Loucy (cell line): ENCODE data around the gene LNPK.

Source experiments
- H2AFZ ChIP-seq: fragments of 200-600 bp; sonication (generic); 2 replicates; pipeline ENCODE4 v1.6.0; 2016; ENCODE audit warnings: antibody characterized with exemption, mild to moderate bottlenecking, low read length, moderate library complexity
- H3F3A ChIP-seq: fragments of 200-600 bp; 2 replicates; pipeline ENCODE4 v1.6.0; 2016; ENCODE audit warnings: antibody characterized with exemption, low read depth, mild to moderate bottlenecking
- H3K27me3 ChIP-seq: fragments of 200-600 bp; sonication (generic); 2 replicates; pipeline ENCODE4 v1.6.1; 2014; ENCODE audit warnings: low read length, mild to moderate bottlenecking; ENCODE audit not compliant: insufficient read depth, poor library complexity, severe bottlenecking
- H3K36me3 ChIP-seq: fragments of 200-600 bp; sonication (generic); 2 replicates; pipeline ENCODE4 v1.6.1; 2016; ENCODE audit warnings: low read length; ENCODE audit not compliant: insufficient read depth
- H3K4me1 ChIP-seq: fragments of 200-600 bp; sonication (generic); 2 replicates; pipeline ENCODE4 v1.5.1; 2014; ENCODE audit warnings: low read length, mild to moderate bottlenecking; ENCODE audit not compliant: insufficient read depth, poor library complexity, severe bottlenecking
- H3K4me2 ChIP-seq: fragments of 200-600 bp; sonication (generic); 2 replicates; pipeline ENCODE4 v1.6.0; 2014; ENCODE audit warnings: antibody characterized with exemption, low read length, low read depth, mild to moderate bottlenecking; ENCODE audit not compliant: poor library complexity, severe bottlenecking
- H3K4me3 ChIP-seq: fragments of 200-600 bp; sonication (generic); 2 replicates; pipeline ENCODE4 v1.5.1; 2014; ENCODE audit warnings: low read length, mild to moderate bottlenecking, mixed read lengths; ENCODE audit not compliant: poor library complexity, severe bottlenecking
- H3K79me2 ChIP-seq: fragments of 200-600 bp; sonication (generic); 2 replicates; pipeline ENCODE4 v1.6.1; 2014; ENCODE audit warnings: low read length; ENCODE audit not compliant: insufficient read depth
- H3K9ac ChIP-seq: fragments of 200-600 bp; sonication (generic); 2 replicates; pipeline ENCODE4 v1.6.0; 2014; ENCODE audit warnings: mild to moderate bottlenecking, low read depth, low read length, moderate library complexity; ENCODE audit not compliant: poor library complexity, severe bottlenecking
- H3K9me2 ChIP-seq: fragments of 200-600 bp; sonication (generic); replicated peaks from 2 replicates; pipeline ENCODE4 v1.6.1; 2016; ENCODE audit warnings: low read depth, low read length, mixed read lengths
- H3K9me3 ChIP-seq: fragments of 200-600 bp; sonication (generic); 2 replicates; pipeline ENCODE4 v1.6.1; 2014; ENCODE audit warnings: mild to moderate bottlenecking, antibody characterized with exemption, low read length, low read depth; ENCODE audit not compliant: insufficient read depth
- H4K20me1 ChIP-seq: fragments of 200-600 bp; sonication (generic); 2 replicates; pipeline ENCODE4 v1.6.0; 2014; ENCODE audit warnings: antibody characterized with exemption, low read length, mild to moderate bottlenecking; ENCODE audit not compliant: insufficient read depth, poor library complexity, severe bottlenecking
- CTCF ChIP-seq: fragments of 200-600 bp; sonication (generic); conservative IDR thresholded peaks from 2 replicates; pipeline ENCODE4 v1.5.1; 2014; ENCODE audit warnings: mild to moderate bottlenecking, antibody characterized with exemption, low read length
- EZH2phosphoT487 ChIP-seq: fragments of 200-600 bp; IDR thresholded peaks from 2 replicates; pipeline ENCODE4 v1.6.1; 2018; ENCODE audit warnings: antibody characterized with exemption, mild to moderate bottlenecking, moderate library complexity, borderline replicate concordance

The LNPK gene

GRCh38 chr2:176024083-176024482 lies 22.0 kb upstream of the LNPK start:
- no peak overlapping the region for H3K9ac ChIP-seq
- H3K27me3 ChIP-seq, result no peaks in the 10 kb centered on the region
- TF ChIP-seq CTCF, result no peak
- TF ChIP-seq EZH2phosphoT487, result no peak

DNA sequence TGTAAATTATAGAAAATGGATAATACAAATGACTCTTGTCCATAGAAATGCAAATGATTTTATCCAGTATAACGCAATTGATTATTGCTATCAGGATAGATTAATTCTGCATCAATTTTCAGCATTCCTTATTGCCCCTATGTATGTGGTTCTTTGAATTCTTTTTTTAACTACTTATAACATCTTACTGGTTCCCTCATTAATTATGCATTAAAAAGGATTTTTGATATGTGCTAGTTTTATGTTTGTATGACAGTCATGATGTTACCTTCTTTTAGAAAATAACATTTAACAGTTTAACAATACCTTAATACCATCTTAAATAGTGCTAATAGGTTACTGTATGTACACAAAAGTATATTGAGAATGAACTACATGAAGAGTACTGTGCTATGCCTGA lies 20.0 kb upstream of the LNPK start:
- Histone ChIP-seq H3K4me3 (no peak overlapping the region), H3K27me3 (no peaks in the 10 kb centered on the region), H4K20me1 (no peaks in the 10 kb centered on the region), H3K36me3 (no peaks in the 10 kb centered on the region), H3K4me1 (no peaks in the 10 kb centered on the region), H3K9me2 (no peaks in the 10 kb centered on the region), H3F3A (no peaks in the 10 kb centered on the region), H3K9me3 (no peaks in the 10 kb centered on the region), H3K79me2 (no peaks in the 10 kb centered on the region), H3K9ac (no peak overlapping the region), H2AFZ (no peak overlapping the region), H3K4me2 (no peak overlapping the region)
- no peak for TF ChIP-seq EZH2phosphoT487

More at GRCh38 chr2:176024083-176024482, 22.0 kb upstream of the LNPK start:
- Histone ChIP-seq H3K9me2 (no peaks in the 10 kb centered on the region), H3K4me2 (no peak overlapping the region), H3K79me2 (no peaks in the 10 kb centered on the region), H4K20me1 (no peaks in the 10 kb centered on the region), H3K9me3 (no peaks in the 10 kb centered on the region), H3F3A (no peaks in the 10 kb centered on the region), H3K4me3 (no peak overlapping the region), H2AFZ (no peak overlapping the region), H3K36me3 (no peaks in the 10 kb centered on the region), H3K4me1 (no peaks in the 10 kb centered on the region)

DNA sequence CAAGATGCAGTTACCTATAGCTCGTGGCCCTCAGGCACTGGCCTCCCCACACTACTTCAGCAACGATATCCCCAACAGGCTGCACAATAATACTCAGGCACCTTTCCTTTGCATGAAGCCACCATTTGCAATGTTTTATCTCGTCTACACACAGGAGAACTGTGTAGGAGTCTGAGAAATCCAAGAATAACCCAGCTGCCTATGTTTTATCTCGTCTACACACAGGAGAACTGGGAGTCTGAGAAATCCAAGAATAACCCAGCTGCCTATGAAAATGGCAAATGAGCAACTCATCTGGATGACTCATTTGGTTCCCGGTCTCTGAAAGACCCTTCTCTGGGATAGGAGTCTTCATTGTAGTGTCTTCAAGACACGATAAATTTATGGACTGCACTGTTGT lies 18.3 kb upstream of the LNPK start:
- H3K79me2 ChIP-seq, result no peaks in the 10 kb centered on the region
- H3K4me1 ChIP-seq, result no peaks in the 10 kb centered on the region
- no peaks in the 10 kb centered on the region for H3K9me2 ChIP-seq
- no peaks in the 10 kb centered on the region for H3F3A ChIP-seq
- H4K20me1 ChIP-seq, result no peaks in the 10 kb centered on the region
- TF ChIP-seq CTCF (no peak), EZH2phosphoT487 (no peak)
- no peaks in the 10 kb centered on the region for H3K9me3 ChIP-seq
- H3K9ac ChIP-seq, result no peak overlapping the region
- H3K4me2 ChIP-seq, result no peak overlapping the region
- H3K4me3 ChIP-seq, result no peak overlapping the region
- H3K27me3 ChIP-seq, result no peaks in the 10 kb centered on the region
- no peaks in the 10 kb centered on the region for H3K36me3 ChIP-seq
- H2AFZ ChIP-seq, result no peak overlapping the region

DNA sequence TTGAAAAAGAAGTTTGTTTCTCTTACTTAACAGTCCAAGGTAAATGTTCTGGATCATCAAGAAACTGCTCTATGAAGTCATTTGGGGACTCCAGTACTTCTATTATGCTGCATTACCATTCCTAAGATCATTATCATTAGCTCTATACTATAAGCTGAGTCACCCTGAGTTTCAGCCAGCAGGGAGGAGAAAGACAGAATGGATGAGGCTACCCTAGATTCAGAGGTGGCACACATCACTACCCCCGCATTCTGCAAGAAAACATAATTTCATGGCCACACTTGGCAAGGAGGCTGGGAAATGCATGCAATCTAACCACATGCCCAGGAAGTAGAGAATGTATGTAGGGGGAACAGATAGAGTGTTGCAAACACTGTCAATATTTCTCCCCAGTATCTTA lies 16.6 kb upstream of the LNPK start:
- no peaks in the 10 kb centered on the region for H3K4me1 ChIP-seq

More for the DNA sequence above, 16.6 kb upstream of the LNPK start:
- Histone ChIP-seq H3K9me2 (no peaks in the 10 kb centered on the region), H3K9ac (no peak overlapping the region), H4K20me1 (no peaks in the 10 kb centered on the region), H3K27me3 (no peaks in the 10 kb centered on the region), H3K4me3 (no peak overlapping the region), H3K79me2 (no peaks in the 10 kb centered on the region), H3K9me3 (no peaks in the 10 kb centered on the region), H3K36me3 (no peaks in the 10 kb centered on the region), H3F3A (no peaks in the 10 kb centered on the region), H2AFZ (peak overlapping the region; percentile 53), H3K4me2 (no peak overlapping the region)
- TF ChIP-seq CTCF (no peak), EZH2phosphoT487 (no peak)
